Measurements from ENCODE around the gene COX20.

Gene COX20

DNA sequence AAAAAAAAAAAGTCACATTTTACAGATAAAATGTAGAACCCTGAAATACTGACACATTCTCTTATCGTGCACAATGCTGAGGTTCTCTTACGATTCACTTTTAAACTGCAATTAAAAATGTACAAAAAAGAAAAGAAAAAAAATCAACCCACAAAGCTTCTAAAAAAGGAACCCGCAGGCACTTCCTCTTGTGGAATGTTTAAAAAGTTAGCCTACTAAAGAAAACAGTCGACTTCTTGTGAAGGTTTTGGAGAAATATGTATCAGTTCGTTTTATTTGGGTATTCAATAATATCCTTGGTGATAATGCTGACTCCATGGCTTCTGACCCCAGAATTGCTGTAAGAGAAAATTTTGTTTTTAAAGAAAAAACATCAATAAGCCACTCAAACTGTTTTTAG is 18.7 kb downstream of the COX20 start:
- Mint-ChIP-seq H3K27me3 (no peaks in the 10 kb centered on the region), H3K27ac (peak overlapping the region; percentile 42), H3K4me3 (peak overlapping the region; percentile 9), H3K9me3 (no peaks in the 10 kb centered on the region), H3K4me1 (ENCODE audit: low read depth) (peaks cover 84% of the 10 kb centered on the region), H3K36me3 (ENCODE audit: low read depth) (peaks cover 95% of the 10 kb centered on the region)

DNA sequence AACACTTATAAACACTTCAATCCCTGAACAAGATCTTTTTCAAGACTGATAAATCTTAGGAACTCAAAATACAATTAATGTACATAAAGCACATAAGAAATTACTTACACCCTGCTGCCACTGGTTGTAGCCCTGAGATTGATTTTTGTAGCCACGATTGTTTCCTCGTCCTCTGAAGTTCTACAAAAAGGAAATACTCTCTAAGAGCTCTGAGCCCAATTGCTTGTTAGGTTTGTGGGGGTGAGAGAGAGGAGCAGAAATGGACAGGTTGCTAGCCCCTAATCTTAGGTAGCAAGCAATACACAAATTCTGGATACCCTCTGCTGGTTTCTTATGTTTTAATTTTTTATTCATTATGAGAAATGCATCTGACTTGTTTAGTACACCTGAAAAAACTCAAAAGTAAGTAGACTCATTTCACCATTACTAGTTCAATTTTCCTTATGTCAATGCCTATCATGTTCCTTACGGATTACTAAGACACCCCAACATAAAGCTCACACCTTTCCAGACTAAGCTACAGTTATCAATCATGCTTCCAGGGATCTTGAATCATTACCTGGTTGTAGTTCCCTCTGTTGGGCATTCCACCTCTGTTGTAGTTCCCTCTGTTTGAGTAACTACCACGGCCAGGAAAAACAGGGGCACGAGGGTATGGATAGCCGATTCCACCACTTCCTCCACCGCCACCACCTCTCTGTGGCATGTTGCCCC is 19.6 kb downstream of the COX20 start:
- no peaks in the 10 kb centered on the region for H3K27me3 Mint-ChIP-seq
- peaks cover 86% of the 10 kb centered on the region for H3K4me1 Mint-ChIP-seq (ENCODE audit: low read depth)
- peak overlapping the region; percentile 83 for H3K27ac Mint-ChIP-seq
- peaks cover 95% of the 10 kb centered on the region for H3K36me3 Mint-ChIP-seq (ENCODE audit: low read depth)
- peak overlapping the region; percentile 97 for H3K4me3 Mint-ChIP-seq
- no peaks in the 10 kb centered on the region for H3K9me3 Mint-ChIP-seq

DNA sequence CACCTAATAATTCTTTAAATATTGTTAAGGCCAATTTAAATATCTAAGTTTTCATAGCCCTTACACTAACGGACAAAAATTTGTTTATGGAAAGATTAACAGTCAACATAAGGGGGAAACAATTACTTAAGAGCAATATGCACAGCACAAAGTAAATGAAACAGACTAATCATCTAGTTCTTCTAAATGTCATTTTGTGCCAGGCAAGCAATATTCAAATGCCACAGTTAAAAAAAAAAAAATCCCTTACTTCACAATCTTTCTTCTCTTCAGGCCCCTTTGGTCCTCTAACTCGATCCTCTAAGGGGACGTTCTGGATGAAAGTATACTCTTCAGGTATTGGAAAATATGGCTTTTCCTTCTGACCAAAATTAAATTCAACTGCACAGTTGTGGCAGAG is 22.3 kb downstream of the COX20 start:
- peak overlapping the region; percentile 76 for H3K27ac Mint-ChIP-seq
- H3K4me3 Mint-ChIP-seq, result peak overlapping the region; percentile 97
- H3K9me3 Mint-ChIP-seq, result no peaks in the 10 kb centered on the region
- peaks cover 95% of the 10 kb centered on the region for H3K36me3 Mint-ChIP-seq (ENCODE audit: low read depth)
- no peaks in the 10 kb centered on the region for H3K27me3 Mint-ChIP-seq
- peaks cover 91% of the 10 kb centered on the region for H3K4me1 Mint-ChIP-seq (ENCODE audit: low read depth)

DNA sequence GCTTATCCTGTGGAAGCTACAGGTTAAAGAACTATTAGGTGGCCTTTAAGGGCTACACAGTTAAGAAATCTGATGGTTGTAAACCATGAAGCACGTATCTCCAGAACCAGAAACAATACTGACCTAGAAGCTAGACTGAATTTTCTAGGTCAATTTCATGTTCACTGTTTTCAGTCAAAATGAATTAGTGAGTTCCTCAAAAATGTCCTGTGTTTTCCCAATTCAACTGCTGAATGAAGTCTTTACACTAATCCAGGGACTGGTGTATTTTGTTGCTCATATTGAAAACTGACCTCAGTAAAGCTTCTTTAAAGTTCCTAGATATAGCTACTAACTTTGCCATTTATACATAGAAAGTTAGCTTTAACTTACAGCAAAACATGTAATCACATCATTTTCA is 22.9 kb downstream of the COX20 start:
- Mint-ChIP-seq H3K27me3 (no peaks in the 10 kb centered on the region), H3K27ac (peak overlapping the region; percentile 43), H3K9me3 (no peaks in the 10 kb centered on the region), H3K4me3 (peak overlapping the region; percentile 97), H3K36me3 (ENCODE audit: low read depth) (peaks cover 95% of the 10 kb centered on the region), H3K4me1 (ENCODE audit: low read depth) (peaks cover 89% of the 10 kb centered on the region)

DNA sequence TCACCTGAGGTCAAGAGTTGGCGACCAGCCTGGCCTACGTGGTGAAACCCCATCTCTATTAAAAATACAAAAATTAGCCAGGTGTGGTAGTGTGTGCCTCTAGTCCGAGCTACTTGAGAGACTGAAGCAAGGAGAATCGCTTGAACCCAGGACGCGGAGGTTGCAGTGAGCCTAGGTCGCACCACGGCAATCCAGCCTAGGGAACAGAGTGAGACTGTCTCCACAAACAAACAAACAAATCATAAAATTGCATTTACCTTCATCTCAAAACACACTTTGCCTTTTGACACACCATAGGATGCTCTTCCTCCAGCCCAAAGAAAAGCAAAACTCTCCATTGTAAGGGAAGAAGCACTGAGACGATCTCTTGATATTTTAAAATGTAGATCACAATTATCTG is 24.6 kb downstream of the COX20 start:
- Mint-ChIP-seq H3K27ac (peak overlapping the region; percentile 66), H3K27me3 (no peaks in the 10 kb centered on the region)

DNA sequence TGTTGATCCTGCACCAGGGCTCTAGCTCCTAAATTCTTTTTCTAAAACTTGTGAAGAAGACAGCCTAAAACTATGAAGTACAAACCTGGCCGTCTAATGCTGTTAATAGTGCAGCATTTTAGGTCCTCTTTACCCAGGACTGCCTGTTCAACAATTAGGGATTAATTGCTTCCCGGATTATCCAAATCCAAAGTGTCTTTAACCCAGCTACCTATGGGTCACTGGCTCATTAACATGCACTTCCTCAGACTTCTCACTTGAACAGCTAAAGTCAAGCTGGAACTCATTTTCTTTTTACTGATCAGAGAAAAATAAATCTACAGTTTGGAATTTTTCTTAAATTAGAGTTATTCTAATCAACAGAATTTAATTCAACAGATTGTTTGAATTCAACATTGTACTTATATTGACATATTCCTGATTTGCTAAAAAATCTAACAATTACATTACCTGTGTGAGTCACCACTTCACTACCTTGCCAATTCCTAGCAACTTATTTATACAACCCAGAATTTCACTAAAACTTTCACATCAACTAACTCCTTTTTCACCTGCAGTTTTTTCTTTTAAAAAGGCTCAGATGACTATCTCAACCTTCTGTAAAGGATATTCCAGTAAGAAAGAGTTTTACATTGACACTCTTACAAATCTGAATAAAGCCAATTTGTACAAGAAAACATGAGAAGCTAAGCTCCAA is 25.6 kb downstream of the COX20 start:
- Mint-ChIP-seq H3K4me3 (peak overlapping the region; percentile 97), H3K4me1 (ENCODE audit: low read depth) (peaks cover 73% of the 10 kb centered on the region), H3K27me3 (no peaks in the 10 kb centered on the region), H3K27ac (peak overlapping the region; percentile 77), H3K9me3 (no peaks in the 10 kb centered on the region), H3K36me3 (ENCODE audit: low read depth) (peaks cover 75% of the 10 kb centered on the region)

More for the DNA sequence above, 24.6 kb downstream of the COX20 start:
- peak overlapping the region; percentile 97 for H3K4me3 Mint-ChIP-seq
- peaks cover 85% of the 10 kb centered on the region for H3K36me3 Mint-ChIP-seq (ENCODE audit: low read depth)
- H3K9me3 Mint-ChIP-seq, result no peaks in the 10 kb centered on the region
- H3K4me1 Mint-ChIP-seq (ENCODE audit: low read depth), result peaks cover 74% of the 10 kb centered on the region

DNA sequence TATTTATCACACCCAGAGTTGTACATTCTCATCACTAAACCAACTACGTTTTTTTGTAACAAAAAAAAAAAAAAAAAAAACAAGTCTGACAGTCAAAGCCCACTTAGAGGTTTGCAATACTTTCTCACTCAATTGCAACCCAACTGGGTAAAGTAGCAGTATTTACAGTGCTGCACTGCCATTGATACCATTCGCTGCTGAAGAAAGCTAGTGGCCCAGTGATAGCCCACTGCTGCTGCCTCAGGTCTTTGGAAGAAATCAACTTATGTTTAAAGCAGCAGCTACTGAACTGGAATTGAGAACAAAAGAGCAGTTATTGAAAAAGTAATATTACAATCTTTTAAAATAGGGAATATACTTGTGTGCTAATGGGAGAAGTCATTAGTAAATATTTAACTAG is 26.2 kb downstream of the COX20 start:
- Mint-ChIP-seq H3K4me3 (peak overlapping the region; percentile 97), H3K27me3 (no peaks in the 10 kb centered on the region), H3K27ac (peak overlapping the region; percentile 77), H3K4me1 (ENCODE audit: low read depth) (peaks cover 70% of the 10 kb centered on the region), H3K36me3 (ENCODE audit: low read depth) (peaks cover 69% of the 10 kb centered on the region), H3K9me3 (no peaks in the 10 kb centered on the region)

DNA sequence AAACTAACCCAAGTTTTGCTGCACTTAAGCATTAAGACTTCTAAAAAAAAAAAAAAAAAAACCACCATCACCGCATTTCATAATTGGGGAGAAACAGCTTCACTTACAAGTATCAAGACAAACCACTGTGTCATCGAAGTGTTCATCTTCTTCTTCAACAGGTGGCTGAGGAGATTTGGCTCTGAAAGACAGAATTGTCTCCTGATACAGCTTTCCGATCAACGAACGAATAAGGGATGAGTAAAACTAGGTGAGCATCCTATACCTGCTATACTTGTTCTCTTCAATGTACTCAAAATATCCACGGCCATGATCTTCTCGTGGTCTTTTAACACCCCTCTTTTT is 26.9 kb downstream of the COX20 start:
- peak overlapping the region; percentile 99 for H3K27ac Mint-ChIP-seq
- peaks cover 69% of the 10 kb centered on the region for H3K4me1 Mint-ChIP-seq (ENCODE audit: low read depth)
- peaks cover 63% of the 10 kb centered on the region for H3K36me3 Mint-ChIP-seq (ENCODE audit: low read depth)
- no peaks in the 10 kb centered on the region for H3K9me3 Mint-ChIP-seq
- no peaks in the 10 kb centered on the region for H3K27me3 Mint-ChIP-seq
- H3K4me3 Mint-ChIP-seq, result peak overlapping the region; percentile 97

DNA sequence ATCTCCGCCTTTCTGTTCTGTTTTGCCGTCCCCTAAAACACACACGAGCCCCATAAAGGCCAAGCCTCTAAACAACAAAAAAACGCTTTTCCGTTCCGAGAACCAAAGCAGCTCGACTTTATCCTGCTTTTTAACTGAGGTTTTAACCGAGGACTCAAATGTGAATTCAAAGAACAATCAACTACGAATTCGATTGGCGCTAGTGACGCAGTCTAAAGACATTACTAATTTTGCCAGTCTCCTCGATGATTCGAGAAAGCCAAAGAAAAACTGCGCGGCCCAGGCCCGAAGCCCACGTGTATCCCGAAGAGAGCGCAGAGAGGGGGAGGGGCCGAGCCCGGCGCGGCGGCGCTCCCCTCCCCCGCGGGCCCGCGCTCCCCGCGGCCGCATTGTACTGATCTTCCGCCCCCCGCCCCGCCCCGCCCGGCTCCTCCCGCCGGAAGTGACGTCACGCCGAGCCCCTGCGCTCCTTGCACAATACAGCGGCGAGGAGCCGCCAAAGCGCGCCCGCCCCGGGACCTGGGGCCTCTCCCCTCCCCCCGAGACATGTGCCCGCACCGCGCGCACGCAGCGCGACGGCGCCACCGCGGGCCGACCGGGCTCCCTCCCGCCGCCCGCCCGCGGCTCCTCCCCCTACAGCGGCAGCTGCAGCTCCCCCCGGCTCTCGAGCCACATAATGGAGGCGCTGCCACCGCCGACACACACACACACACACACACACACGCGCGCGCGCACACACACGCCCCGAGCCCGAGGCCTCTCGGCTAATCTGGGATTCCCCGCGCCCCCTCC is 27.4 kb downstream of the COX20 start:
- no peaks in the 10 kb centered on the region for H3K9me3 Mint-ChIP-seq
- H3K4me3 Mint-ChIP-seq, result peak overlapping the region; percentile 97
- H3K36me3 Mint-ChIP-seq (ENCODE audit: low read depth), result peaks cover 57% of the 10 kb centered on the region
- no peaks in the 10 kb centered on the region for H3K27me3 Mint-ChIP-seq
- H3K4me1 Mint-ChIP-seq (ENCODE audit: low read depth), result peaks cover 63% of the 10 kb centered on the region
- H3K27ac Mint-ChIP-seq, result peak overlapping the region; percentile 99

DNA sequence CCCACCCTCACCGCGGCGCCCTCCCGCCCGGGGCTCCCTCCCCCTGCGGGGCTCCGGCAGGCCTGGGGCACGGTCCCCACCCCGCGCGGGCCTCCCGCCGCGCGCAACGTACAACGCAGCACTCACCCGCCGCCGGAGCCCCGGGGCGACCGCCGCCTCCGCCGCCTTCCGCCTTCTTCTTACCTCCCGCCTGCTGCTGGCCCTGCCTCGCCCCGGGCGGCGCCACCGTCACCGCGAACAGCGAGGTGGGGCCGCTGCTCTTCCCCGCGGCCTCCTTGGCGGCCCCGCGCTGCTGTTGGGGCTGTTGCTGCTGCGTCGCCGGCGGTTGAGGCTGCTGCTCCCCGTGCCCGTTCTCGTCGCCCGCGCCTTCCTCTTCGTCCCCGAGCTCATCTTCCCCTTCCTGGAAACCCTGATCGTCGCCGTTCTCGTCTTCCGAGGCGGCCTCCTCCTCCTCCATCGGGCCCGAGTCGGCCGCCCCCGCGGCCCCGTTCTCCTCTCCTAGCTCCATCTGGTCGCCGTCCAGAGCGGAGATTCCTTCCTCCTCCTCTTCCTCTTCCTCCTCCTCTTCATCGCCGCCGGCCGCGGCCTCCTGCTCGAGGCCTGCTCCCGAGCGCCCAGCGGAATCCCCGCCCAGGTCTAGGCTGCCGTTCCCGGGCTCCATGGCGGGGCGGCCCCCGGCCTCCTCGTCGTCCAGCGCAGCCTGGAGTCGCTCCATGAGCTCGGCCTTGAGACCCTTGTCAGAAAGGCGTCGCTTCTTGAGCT is 28.2 kb downstream of the COX20 start:
- no peaks in the 10 kb centered on the region for H3K27me3 Mint-ChIP-seq
- H3K9me3 Mint-ChIP-seq, result no peaks in the 10 kb centered on the region
- peaks cover 49% of the 10 kb centered on the region for H3K36me3 Mint-ChIP-seq (ENCODE audit: low read depth)
- H3K4me3 Mint-ChIP-seq, result peak overlapping the region; percentile 95
- peaks cover 55% of the 10 kb centered on the region for H3K4me1 Mint-ChIP-seq (ENCODE audit: low read depth)
- peak overlapping the region; percentile 99 for H3K27ac Mint-ChIP-seq

DNA sequence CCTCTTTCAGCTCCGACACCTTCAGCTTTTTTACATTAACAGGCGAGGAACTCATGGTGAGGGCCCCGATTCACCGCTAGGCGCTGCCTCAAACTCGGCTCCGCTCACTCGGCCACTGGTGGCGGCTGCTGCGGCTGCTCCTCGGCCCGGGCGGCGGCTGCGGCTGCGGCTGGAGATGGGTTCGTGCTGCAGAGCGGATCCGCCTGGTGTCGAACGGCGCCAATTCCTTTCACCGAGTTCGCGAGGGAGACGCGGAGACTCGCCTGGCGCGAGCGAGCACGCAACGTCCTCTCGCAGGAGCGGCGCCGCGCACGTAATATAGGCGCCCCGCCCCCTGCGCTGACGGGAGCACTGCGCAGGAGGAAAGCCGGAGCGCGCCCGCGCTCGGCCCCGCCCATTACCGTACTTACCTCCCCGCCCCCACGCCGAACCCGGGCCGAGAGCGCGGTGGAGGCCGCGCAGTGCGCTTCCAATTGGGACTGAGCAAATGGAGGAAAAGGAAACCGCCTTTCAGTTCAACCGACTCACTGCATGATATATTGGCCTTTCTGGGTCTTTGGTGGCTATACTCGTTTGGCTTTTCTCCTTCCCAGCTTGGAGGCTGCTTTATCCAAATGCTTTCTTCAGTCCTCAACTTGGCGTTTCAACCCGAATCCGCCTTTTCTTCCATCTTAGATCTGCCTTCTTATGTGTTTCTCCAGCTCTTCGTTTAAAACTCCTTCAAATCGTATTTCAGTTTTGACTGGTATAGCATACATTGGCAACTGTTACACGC is 29.0 kb downstream of the COX20 start, which contains the start of gene HNRNPU:
Gene HNRNPU, minus strand, starts transcription at position 291 of the 775 bp plus-strand sequence. Its CDS starts 236 bp downstream, at position 55.
- Mint-ChIP-seq H3K4me3 (peak within 1 kb of the TSS; percentile 95), H3K36me3 (ENCODE audit: low read depth) (peaks cover 42% of the 10 kb centered on the region), H3K9me3 (no peaks in the 10 kb centered on the region), H3K4me1 (ENCODE audit: low read depth) (peaks cover 48% of the 10 kb centered on the region), H3K27me3 (no peaks in the 10 kb centered on the region), H3K27ac (peak within 1 kb of the TSS; percentile 99)

DNA sequence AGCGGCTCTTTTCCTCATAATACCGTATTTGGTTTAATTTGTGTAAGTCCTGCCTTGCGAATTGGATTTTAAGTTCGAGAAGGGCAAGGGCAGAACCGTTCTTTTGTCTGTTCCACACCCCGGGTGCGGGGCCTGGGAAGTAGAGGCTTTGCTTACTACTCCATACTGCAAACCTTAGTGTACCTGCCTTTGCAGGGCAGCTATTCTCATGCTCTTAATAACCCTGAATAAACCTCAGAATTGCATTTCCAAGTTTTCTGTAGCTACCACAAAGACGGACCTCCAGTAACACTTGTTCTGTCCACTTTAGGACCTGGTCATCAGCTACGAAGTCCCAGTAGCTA is 29.5 kb downstream of the COX20 start:
- Mint-ChIP-seq H3K4me3 (peak overlapping the region; percentile 95), H3K4me1 (ENCODE audit: low read depth) (peaks cover 42% of the 10 kb centered on the region), H3K9me3 (no peaks in the 10 kb centered on the region), H3K36me3 (ENCODE audit: low read depth) (peaks cover 36% of the 10 kb centered on the region), H3K27me3 (no peaks in the 10 kb centered on the region), H3K27ac (peak overlapping the region; percentile 99)

DNA sequence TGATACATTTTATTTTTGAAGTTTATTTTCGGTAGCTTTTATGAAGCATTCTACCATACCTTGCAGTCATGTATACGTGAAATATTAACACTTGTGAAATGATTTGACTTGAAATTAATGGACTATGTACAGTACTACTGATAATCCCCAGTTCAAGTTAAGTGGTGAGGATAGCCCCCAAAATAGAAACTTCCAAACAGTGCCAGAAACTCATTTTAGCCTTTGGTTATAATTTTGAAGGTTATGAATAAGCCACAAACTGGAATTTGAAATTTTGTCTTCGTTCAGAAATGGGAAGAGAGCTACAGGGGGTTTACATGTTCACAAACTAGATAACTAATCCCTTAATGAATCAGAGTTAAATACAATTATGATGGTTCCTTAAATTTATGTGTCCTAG is 30.4 kb downstream of the COX20 start:
- H3K27ac Mint-ChIP-seq, result peak overlapping the region; percentile 99
- peaks cover 28% of the 10 kb centered on the region for H3K36me3 Mint-ChIP-seq (ENCODE audit: low read depth)

DNA sequence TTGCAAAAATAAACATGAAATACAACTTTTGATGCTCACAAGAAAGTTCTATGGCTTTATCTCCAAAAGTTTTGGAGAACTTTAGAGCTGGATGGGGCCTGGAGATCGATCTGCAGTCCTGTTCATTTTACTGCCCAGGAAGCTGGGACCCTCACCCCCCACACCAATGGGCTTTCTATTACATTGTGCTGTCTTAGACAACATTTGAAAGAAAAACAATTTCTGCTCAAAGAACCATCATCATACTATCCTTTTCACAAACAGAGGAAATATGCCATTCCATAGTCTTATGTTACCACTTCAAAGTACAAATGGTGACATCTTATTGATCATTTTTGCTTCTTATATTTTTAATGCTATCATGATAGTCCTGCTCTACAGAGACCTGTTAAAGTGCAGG is 30.9 kb downstream of the COX20 start:
- H3K36me3 Mint-ChIP-seq (ENCODE audit: low read depth), result peaks cover 23% of the 10 kb centered on the region
- no peaks in the 10 kb centered on the region for H3K9me3 Mint-ChIP-seq
- no peak overlapping the region for H3K27ac Mint-ChIP-seq
- no peaks in the 10 kb centered on the region for H3K27me3 Mint-ChIP-seq
- no peak overlapping the region for H3K4me3 Mint-ChIP-seq
- H3K4me1 Mint-ChIP-seq (ENCODE audit: low read depth), result peaks cover 28% of the 10 kb centered on the region

More for the DNA sequence above, 30.4 kb downstream of the COX20 start:
- no peaks in the 10 kb centered on the region for H3K9me3 Mint-ChIP-seq
- H3K27me3 Mint-ChIP-seq, result no peaks in the 10 kb centered on the region
- H3K4me1 Mint-ChIP-seq (ENCODE audit: low read depth), result peaks cover 34% of the 10 kb centered on the region
- no peak overlapping the region for H3K4me3 Mint-ChIP-seq

All from stimulated activated naive CD8-positive, alpha-beta T cell treated with anti-CD3 and anti-CD28 coated beads, Interleukin-15, Interleukin-2, amounts not matched to agents 100 ng/mL and 50 ng/mL, for 24 hours (primary cell).